Measurements from ENCODE around the gene FGF14. TPM values are rescaled to one million over a fixed set of nuclear protein-coding genes. Genes with fewer than 3 reads are reported as not detected.

FGF14 gene
- total and polyA plus RNA-seq, 2 experiments from 2014 or later = 0.03 TPM; not detected in 1

GRCh38 chr13:102089177-102089576 is 312.7 kb downstream of the FGF14 start:
- DNase-seq (ENCODE audit: low spot score) (no peak), ATAC-seq (no peak)
- H2AFZ ChIP-seq = no peak overlapping the region
- no peaks in the 10 kb centered on the region for H4K20me1 ChIP-seq (replicated peaks; ENCODE audit: insufficient read depth)
- H3K4me2 ChIP-seq = no peak overlapping the region
- 0 out of 3 replicates have a peak, but pooled peaks cover 2% of the 10 kb centered on the region for H3K4me1 Mint-ChIP-seq
- H3K79me2 ChIP-seq (replicated peaks; ENCODE audit: insufficient read depth) = no peaks in the 10 kb centered on the region
- no peak overlapping the region for H3K27ac Mint-ChIP-seq
- no peak for TF ChIP-seq ZNF331 (CRISPR knock-in tag; IDR thresholded peaks at IDR 0.05; ENCODE audit: low read depth)
- TF ChIP-seq, protein P1, sequence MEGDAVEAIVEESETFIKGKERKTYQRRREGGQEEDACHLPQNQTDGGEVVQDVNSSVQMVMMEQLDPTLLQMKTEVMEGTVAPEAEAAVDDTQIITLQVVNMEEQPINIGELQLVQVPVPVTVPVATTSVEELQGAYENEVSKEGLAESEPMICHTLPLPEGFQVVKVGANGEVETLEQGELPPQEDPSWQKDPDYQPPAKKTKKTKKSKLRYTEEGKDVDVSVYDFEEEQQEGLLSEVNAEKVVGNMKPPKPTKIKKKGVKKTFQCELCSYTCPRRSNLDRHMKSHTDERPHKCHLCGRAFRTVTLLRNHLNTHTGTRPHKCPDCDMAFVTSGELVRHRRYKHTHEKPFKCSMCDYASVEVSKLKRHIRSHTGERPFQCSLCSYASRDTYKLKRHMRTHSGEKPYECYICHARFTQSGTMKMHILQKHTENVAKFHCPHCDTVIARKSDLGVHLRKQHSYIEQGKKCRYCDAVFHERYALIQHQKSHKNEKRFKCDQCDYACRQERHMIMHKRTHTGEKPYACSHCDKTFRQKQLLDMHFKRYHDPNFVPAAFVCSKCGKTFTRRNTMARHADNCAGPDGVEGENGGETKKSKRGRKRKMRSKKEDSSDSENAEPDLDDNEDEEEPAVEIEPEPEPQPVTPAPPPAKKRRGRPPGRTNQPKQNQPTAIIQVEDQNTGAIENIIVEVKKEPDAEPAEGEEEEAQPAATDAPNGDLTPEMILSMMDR (conservative IDR thresholded peaks at IDR 0.05; ENCODE audit: low read depth in 2 of 2) = peak in 1 of 2 experiments; percentile 27; a peak in 3 of 4 replicates
- H3K27ac ChIP-seq (ENCODE audit: low read depth) = no peak overlapping the region
- H3K9me2 ChIP-seq (ENCODE audit: insufficient read depth) = no peaks in the 10 kb centered on the region
- no peak overlapping the region for H3K4me3 ChIP-seq
- H3K4me3 Mint-ChIP-seq = no peak overlapping the region
- no peaks in the 10 kb centered on the region for H3K27me3 Mint-ChIP-seq (ENCODE audit: insufficient read depth, low read depth, poor library complexity)
- H3K27me3 ChIP-seq (ENCODE audit: insufficient read depth) = no peaks in the 10 kb centered on the region
- no peaks in the 10 kb centered on the region for H3K36me3 ChIP-seq (ENCODE audit: insufficient read depth)
- H3F3A ChIP-seq (replicated peaks; ENCODE audit: low read depth) = no peaks in the 10 kb centered on the region
- no peaks in the 10 kb centered on the region for H3K9me3 Mint-ChIP-seq
- no peaks in the 10 kb centered on the region for H3K4me1 ChIP-seq (ENCODE audit: insufficient read depth)
- no peaks in the 10 kb centered on the region for H3K36me3 Mint-ChIP-seq (ENCODE audit: low read depth)

GRCh38 chr13:102073251-102073650 is 328.6 kb downstream of the FGF14 start:
- Histone ChIP-seq H4K20me1 (replicated peaks; ENCODE audit: insufficient read depth) (no peaks in the 10 kb centered on the region), H3K27ac (ENCODE audit: low read depth) (no peak overlapping the region), H3K4me3 (no peak overlapping the region), H3K36me3 (ENCODE audit: insufficient read depth) (no peaks in the 10 kb centered on the region), H3K9me2 (ENCODE audit: insufficient read depth) (no peaks in the 10 kb centered on the region), H3K4me1 (ENCODE audit: insufficient read depth) (peaks cover 6% of the 10 kb centered on the region; the same call in 1 of the 2 replicates), H3K4me2 (no peak overlapping the region), H3K79me2 (replicated peaks; ENCODE audit: insufficient read depth) (no peaks in the 10 kb centered on the region), H3K27me3 (ENCODE audit: insufficient read depth) (no peaks in the 10 kb centered on the region), H2AFZ (no peak overlapping the region), H3F3A (replicated peaks; ENCODE audit: low read depth) (no peaks in the 10 kb centered on the region)
- no peak overlapping the region for H3K27ac Mint-ChIP-seq
- no peaks in the 10 kb centered on the region for H3K9me3 Mint-ChIP-seq
- H3K4me3 Mint-ChIP-seq = no peak overlapping the region
- H3K27me3 Mint-ChIP-seq (ENCODE audit: insufficient read depth, low read depth, poor library complexity) = no peaks in the 10 kb centered on the region
- no peaks in the 10 kb centered on the region for H3K36me3 Mint-ChIP-seq (ENCODE audit: low read depth)
- peaks cover 6% of the 10 kb centered on the region; the same call in 2 of the 3 replicates for H3K4me1 Mint-ChIP-seq
- DNase-seq (ENCODE audit: low spot score) = no peak
- ATAC-seq = no peak
- TF ChIP-seq NANOG (IDR thresholded peaks at IDR 0.05; ENCODE audit: borderline replicate concordance) (no peak), POLR2AphosphoS5 (IDR thresholded peaks at IDR 0.05; ENCODE audit: low read depth) (no peak), EZH2 (IDR thresholded peaks at IDR 0.05; ENCODE audit: low read depth, unreplicated experiment) (no peak), STAT1 (IDR thresholded peaks at IDR 0.05; ENCODE audit: unreplicated experiment) (no peak), JUNB (IDR thresholded peaks at IDR 0.05; ENCODE audit: unreplicated experiment) (no peak), ETS1 (IDR thresholded peaks at IDR 0.05) (no peak), ZNF331 (CRISPR knock-in tag; IDR thresholded peaks at IDR 0.05; ENCODE audit: low read depth) (no peak), CREB1 (CRISPR knock-in tag; IDR thresholded peaks at IDR 0.05; ENCODE audit: low read depth) (no peak), REST (IDR thresholded peaks at IDR 0.05; ENCODE audit: unreplicated experiment) (no peak), EZH2phosphoT487 (IDR thresholded peaks at IDR 0.05; ENCODE audit: unreplicated experiment) (no peak)
- TF ChIP-seq, protein P1 (conservative IDR thresholded peaks at IDR 0.05; ENCODE audit: low read depth in 2 of 2) = no peak

Data from GM23338 (cell line).